Tibial nerve (tissue), 4 donors: ENCODE measurements around the gene ELMOD3.

Experiments
- EP300 ChIP-seq, 2 donors: sonication (generic); formaldehyde crosslinking; IDR thresholded peaks; one replicate each; pipeline ENCODE4 v1.6.1; 2017; ENCODE audit warnings: antibody characterized with exemption in 2 of 2, mild to moderate bottlenecking in 1 of 2
- POLR2A ChIP-seq, 2 donors: fragments of 450-650 bp; IDR thresholded peaks; one replicate each; pipeline ENCODE4 v1.6.1; 2017; ENCODE audit warnings: antibody characterized with exemption in 2 of 2, mild to moderate bottlenecking in 2 of 2, moderate library complexity in 2 of 2
- TF ChIP-seq, protein P1 (sequence below), 5 experiments: fragments of 200-600 bp in 3 of 5; fragments of 450-650 bp in 2 of 5; sonication (generic) in 3 of 5; IDR thresholded peaks; one replicate each; pipeline ENCODE4 v1.5.1; 2016 to 2019; ENCODE audit warnings: antibody characterized with exemption in 5 of 5, mild to moderate bottlenecking in 3 of 5, moderate library complexity in 2 of 5

DNA sequence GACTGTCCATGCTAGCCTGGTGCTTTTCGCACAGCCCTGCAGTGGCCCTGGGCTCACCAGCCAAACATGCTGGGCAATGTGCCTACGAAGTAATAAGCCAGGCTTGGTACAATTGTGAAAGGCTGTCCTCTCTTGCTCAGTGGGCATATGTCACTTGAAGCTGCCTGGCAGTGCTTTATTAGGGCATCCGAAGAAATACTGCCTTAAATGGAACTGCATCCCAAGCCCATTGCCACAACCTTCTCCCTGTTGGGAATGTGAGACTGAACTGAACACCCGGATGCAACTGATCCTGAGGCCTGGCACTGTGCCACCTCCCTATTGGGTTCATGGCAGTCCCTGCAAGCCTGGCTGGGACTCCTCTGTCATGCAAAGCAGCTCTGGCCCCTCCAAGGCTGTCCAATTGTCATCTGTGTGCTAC is 39.7 kb downstream of the ELMOD3 start:
- TF ChIP-seq, protein P1, sequence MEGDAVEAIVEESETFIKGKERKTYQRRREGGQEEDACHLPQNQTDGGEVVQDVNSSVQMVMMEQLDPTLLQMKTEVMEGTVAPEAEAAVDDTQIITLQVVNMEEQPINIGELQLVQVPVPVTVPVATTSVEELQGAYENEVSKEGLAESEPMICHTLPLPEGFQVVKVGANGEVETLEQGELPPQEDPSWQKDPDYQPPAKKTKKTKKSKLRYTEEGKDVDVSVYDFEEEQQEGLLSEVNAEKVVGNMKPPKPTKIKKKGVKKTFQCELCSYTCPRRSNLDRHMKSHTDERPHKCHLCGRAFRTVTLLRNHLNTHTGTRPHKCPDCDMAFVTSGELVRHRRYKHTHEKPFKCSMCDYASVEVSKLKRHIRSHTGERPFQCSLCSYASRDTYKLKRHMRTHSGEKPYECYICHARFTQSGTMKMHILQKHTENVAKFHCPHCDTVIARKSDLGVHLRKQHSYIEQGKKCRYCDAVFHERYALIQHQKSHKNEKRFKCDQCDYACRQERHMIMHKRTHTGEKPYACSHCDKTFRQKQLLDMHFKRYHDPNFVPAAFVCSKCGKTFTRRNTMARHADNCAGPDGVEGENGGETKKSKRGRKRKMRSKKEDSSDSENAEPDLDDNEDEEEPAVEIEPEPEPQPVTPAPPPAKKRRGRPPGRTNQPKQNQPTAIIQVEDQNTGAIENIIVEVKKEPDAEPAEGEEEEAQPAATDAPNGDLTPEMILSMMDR (IDR thresholded peaks at IDR 0.05) = no peak
- TF ChIP-seq POLR2A (IDR thresholded peaks at IDR 0.05) (no peak), EP300 (IDR thresholded peaks at IDR 0.05) (no peak)
